Endometrial microvascular endothelial cells (primary cell): ENCODE results near the gene FAM217B. TPM values are rescaled to one million over a fixed set of nuclear protein-coding genes. Genes with fewer than 3 reads are reported as not detected.

ENCODE experiments used
- in situ Hi-C: cut with HindIII; loops from 2 replicates; pipeline ENCODE4 v1.10.0; 2017; ENCODE audit warnings: low sequenced_read_pairs, low pct_unique_long_range_greater_than_20kb; ENCODE audit errors: inconsistent ontology term
- total RNA-seq: library from RNA; depleted of rRNA; stranded (reverse); fragments of >200 nt; gene quantifications from one replicate; pipeline ENCODE4 v1.2.3, GENCODE V29; 2015; ENCODE audit errors: inconsistent ontology term

Gene FAM217B, protein sequence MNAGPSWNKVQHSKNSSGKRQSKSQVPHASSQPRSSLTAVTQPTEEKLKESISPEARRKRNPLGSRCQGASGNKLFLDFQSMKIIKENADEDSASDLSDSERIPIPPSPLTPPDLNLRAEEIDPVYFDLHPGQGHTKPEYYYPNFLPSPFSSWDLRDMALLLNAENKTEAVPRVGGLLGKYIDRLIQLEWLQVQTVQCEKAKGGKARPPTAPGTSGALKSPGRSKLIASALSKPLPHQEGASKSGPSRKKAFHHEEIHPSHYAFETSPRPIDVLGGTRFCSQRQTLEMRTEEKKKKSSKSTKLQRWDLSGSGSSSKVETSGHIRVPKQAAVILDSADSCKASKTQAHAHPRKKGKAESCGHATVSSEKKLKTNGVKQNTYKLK
- 5.1 TPM for total RNA-seq

DNA sequence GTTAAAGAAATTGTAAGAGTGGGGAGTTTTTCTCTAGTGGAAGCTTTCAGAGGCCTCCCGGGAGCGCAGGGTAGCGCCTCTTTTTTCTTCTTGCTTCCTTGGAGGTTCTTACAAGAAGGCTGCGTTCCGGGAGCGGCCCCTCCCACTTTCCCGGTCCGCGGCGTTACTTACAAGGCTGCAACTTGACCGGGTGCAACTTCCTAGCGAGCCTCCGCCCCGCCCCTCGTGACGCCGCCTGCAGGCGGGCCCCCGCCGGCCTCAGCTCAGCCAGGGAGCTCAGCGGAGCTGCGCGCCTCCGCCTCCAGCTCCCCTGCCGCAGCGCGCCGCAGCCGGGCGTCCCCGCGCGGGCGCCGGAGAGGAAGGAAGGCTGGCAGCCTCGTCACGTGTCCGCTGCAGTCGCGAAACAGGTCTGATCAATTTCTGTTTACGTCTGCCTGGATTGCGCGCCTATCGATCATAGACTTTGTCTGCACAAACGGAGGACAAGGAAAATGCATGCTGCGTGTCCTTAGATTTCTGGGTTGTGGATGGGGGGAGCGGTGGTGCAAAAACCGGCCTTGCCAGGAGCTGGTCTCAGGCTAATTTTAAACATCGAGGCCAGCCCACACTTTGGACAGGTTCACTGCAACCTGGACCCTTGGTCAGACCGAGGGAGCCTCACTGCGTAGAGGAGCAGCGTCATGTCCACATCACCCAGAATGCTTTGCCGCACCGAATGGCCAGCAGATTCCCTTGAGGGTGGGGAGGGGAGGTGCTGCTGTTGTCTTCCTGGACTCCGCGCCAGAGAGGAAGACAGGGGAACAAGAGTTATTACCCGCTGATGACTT, at the start of gene FAM217B, which contains the start of gene PPP1R3D:
Gene FAM217B (plus strand): TSS at position 261 of the 827 bp plus-strand sequence. CDS start 3,555 bp downstream, outside the sequence.
Gene PPP1R3D (minus strand): TSS at position 177 of the 827 bp plus-strand sequence. CDS start 374 bp downstream, outside the sequence.
- in situ Hi-C loops: no loop called here

GRCh38 chr20:59891581-59891980, 48.6 kb upstream of the FAM217B start:
- in situ Hi-C loops: no loop called here

DNA sequence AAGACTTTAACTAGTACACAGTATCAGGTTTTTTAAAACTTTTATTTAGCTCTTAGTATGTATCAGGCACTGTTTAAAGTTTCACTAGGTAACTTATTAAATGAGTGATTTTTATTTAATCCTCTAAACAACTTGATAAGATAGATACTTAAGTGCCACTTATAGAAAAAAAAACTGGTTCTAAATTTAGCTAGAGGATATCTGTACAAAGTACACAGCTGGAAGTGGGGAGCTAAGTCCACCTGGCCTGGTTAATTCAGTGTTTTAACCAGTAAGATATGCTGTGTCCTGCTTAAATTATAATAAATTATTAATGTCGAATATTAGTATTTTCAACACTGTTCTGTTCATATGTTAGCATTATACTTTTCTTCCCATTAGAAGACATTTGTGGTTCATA, 44.3 kb upstream of the FAM217B start:
- in situ Hi-C loops: no loop called here

DNA sequence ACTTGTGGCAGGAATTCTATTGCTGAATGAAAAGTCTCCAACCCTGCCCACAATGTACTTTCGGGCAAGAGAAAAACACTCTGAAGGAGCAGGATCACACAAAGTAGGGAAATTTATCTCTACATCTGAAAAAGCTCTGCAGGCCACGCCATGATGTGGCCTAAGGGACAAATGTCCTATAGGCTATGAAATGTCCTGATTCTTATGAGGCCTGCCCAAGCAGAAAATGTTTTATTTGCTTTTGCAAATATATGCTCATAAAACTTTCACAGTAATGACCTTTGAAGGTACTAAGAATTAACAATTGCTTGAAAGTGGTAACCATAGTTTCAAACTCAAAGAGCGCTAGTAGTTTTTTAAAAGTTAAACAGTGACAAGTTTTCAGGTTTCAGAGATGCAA, 37.7 kb upstream of the FAM217B start:
- in situ Hi-C loops: no loop called here

DNA sequence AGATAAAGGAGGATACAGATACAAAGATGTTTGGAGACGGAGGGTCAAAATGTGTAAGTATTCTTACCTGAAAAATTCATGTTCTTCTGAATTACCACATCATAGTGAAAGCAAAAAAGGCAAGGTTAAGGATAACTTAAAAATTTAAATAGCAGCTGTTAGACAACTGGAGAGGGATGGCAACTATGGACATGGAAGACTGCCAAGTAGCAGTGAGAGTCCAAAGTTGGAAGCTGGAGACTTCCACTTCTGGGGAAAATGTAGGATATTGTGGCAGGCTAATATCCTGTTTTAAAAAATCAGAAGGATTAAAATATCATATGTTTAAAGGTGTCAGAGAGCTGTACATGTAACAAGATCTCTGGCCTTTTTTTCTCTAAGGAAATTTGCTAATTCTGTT, 36.6 kb upstream of the FAM217B start:
- in situ Hi-C loops: no loop called here

- in situ Hi-C loops: no loop called here
Observed at GRCh38 chr20:59908855-59909254, 31.3 kb upstream of the FAM217B start.

DNA sequence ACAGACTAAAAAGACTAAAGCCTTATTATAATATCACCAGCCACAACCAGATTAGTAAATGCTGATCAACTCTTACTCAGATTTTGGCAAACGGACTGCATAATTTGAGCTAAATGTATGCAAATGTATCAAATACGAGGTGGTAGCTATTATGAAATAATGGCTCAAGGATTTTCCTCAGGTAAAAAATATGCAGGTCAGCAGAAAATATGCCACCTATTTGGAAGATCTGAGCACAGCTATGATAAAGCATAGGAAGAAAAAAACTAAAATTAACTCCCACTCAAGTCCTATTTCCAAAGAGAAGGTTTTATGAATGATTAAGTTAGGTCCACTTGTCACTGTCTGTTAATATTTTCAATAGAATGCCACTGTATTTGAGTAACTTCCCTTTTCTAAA, 29.1 kb upstream of the FAM217B start:
- in situ Hi-C loops: no loop called here

- in situ Hi-C loops: no loop called here
Observed at GRCh38 chr20:59912609-59913008, 27.6 kb upstream of the FAM217B start.

- in situ Hi-C loops: no loop called here
Observed at GRCh38 chr20:59920944-59921343, 19.2 kb upstream of the FAM217B start.

DNA sequence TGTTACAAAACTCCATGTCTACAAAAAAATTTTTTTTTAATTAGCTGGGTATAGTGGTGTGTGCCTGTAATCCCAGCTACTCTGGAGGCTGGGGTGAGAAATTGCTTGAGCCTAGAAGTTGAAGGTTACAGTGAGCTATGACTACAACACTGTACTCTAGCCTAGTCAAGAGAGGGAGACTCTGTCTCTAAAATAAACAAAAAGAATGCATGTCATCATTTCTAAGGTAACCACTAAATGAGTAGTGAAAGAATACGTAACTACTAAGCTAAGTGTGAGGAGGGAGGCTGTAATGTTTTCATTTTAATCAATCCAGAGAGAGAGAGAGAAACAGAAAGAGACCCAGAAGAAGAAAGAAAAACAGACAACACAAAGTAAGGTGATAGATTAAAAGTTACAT, 16.7 kb upstream of the FAM217B start:
- in situ Hi-C loops: no loop called here

- in situ Hi-C loops: no loop called here
Observed at GRCh38 chr20:59925359-59925758, 14.8 kb upstream of the FAM217B start.

DNA sequence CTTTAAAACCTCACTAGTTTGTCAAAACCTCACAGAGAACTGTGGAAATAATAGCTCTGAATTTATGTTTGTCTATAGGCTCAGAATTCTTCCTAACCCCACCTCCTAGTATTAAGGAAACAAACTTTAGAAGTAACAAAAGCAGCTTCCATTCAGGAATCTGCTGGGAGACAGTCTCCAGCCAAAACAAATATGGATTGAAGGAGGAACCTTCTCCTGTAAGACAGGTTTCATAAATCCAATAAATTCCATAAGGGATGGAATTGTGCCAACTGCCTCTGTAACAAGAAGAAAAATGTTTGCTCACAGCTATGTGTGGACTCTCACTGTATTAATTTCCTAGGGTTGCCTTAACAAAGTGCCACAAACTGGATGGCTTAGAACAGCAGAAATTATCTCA, 14.3 kb upstream of the FAM217B start:
- in situ Hi-C loops: no loop called here

GRCh38 chr20:59931511-59932312, 8.5 kb upstream of the FAM217B start:
- in situ Hi-C loops: no loop called here

DNA sequence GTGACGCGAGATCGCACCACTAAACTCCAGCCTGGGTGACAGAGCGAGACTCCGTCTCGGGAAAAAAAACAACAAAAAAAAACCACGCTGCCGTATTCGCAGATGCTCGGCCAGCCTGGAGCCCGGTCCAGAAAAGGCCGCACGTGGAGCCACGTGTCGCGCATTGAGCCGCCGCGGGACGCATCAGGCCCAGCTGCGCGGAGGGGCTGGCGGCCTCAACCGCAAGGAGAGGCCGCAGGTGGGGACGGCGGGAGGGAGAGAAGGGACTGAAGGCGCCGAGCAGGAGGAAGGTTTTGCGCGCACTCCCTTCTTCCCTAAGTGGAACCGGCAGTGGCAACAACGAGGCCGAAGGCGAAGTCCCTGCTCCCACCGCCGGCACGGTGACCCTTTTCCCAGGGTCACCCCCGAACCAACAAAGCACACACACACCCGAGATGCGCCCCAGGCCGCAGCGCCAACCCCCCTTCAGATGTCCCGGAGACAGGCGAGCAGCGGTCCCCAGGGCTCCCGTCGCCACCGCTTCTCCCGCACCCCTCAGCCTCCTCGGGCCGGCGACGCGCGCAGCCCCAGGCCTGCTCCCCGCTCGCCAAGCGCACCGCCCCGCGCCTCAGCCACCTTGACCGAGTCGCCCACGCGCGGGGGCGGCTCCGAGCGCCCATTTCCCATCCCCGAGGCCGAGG, 7.4 kb upstream of the FAM217B start:
- in situ Hi-C loops: no loop called here

GRCh38 chr20:59933296-59933848, 6.8 kb upstream of the FAM217B start, which contains the start of gene SYCP2:
Gene SYCP2, minus strand, starts transcription at chr20:59933637. Its CDS starts 11,224 bp downstream, at chr20:59922413.
- in situ Hi-C loops: no loop called here

DNA sequence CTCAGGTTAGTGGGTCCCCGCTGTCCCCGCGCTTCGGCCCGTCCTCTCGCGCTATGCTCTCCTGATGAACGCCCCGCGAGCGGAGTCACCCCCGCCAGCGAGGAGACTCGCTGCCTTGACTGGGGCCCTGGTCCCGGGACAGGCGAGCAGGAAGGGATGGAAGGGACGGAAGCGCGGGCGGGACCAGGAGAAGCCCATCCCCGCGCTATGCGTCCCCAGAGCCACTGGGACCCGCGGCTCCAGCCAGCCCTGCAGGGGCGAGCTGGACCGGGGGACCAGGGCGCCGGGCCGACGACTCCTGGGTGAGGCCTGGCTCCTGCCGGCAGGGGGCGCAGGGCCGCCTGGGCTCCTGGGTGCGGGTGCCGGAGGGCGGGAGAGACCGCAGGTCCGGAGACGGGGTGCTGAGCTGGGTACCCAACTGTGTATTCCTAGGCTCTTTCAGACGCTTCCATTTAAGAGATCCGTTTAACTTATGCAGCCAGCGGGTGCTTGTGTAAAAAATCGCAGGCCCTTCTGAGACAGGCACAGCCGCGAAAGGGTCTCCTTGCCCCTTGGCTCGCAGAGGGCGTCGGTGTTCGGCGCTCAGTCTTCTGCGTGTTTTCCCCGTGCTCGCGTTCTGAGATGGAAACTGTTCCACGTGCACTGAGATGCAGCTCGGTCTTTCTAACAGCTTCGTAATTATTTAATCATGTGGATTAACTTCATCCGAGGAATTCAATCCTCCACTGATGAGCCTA, 6.2 kb upstream of the FAM217B start:
- in situ Hi-C loops: no loop called here

DNA sequence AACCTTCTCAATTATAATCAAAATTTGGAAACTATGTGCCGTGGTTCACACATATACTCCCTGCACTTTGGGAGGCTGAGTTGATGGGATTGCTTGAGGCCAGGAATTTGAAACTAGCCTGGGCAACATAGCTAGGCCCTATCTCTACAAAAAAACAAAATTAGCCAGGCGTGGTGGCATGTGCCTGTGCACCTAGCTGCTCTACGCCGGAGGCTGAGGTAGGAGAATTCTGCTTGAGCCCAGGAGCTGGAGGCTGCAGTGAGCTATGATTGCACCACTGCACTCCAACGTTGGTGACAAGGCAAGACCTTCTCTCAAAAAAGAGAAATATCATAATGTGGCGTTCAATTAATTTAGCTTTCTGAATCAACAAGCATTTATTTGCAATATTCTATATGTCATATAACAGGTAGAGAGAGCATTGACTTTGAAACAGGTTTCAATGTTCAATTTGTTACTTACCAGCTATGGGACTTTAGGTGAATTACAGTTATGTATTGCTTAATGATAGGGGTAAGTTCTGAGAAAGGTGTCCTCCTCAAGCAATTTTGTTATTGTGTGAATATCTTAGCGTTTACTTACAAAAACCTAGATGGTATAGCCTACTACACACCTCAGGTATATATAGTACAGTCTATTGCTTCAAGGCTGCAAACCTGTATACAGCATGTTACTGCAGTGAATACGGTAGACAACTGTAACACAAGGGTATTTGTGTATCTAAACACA, 4.6 kb upstream of the FAM217B start:
- in situ Hi-C loops: no loop called here
